Neutrophil (primary cell): Measurements from ENCODE around the gene TNFRSF11A.

Experiments
- H3K27ac ChIP-seq: fragments of 200-600 bp; sonication (generic); 2 replicates; pipeline ENCODE4 v1.5.1; 2016; ENCODE audit warnings: mild to moderate bottlenecking, moderate library complexity
- H3K27me3 ChIP-seq: fragments of 200-600 bp; sonication (generic); 2 replicates; pipeline ENCODE4 v1.6.0; 2016; ENCODE audit warnings: mild to moderate bottlenecking
- H3K36me3 ChIP-seq: fragments of 200-600 bp; sonication (generic); 2 replicates; pipeline ENCODE4 v1.5.1; 2017
- H3K4me1 ChIP-seq, 2 experiments: fragments of 200-600 bp in 1 of 2; sonication (generic) in 1 of 2; 1 replicate in 1 of 2; 2 replicates in 1 of 2; pipeline versions ENCODE4 v1.5.1 to v1.6.1; 2013 to 2016; ENCODE audit warnings: low read depth in 1 of 2, low read length in 1 of 2, mild to moderate bottlenecking in 1 of 2, moderate library complexity in 1 of 2; ENCODE audit not compliant: control insufficient read depth in 1 of 2, insufficient read depth in 1 of 2
- H3K4me3 ChIP-seq, 2 experiments: fragments of 200-600 bp in 1 of 2; sonication (generic) in 1 of 2; 1 replicate in 1 of 2; 2 replicates in 1 of 2; pipeline ENCODE4 v1.5.1; 2013 to 2016; ENCODE audit warnings: low read depth in 1 of 2, low read length in 1 of 2, mild to moderate bottlenecking in 1 of 2, moderate library complexity in 1 of 2
- H3K9me3 ChIP-seq: fragments of 200-600 bp; sonication (generic); 2 replicates; pipeline ENCODE4 v1.5.1; 2016
- TF ChIP-seq, protein P1 (sequence below): fragments of 200-600 bp; sonication (generic); IDR thresholded peaks from 2 replicates; pipeline ENCODE4 v1.5.1; 2016; ENCODE audit warnings: antibody characterized with exemption

Gene TNFRSF11A

DNA sequence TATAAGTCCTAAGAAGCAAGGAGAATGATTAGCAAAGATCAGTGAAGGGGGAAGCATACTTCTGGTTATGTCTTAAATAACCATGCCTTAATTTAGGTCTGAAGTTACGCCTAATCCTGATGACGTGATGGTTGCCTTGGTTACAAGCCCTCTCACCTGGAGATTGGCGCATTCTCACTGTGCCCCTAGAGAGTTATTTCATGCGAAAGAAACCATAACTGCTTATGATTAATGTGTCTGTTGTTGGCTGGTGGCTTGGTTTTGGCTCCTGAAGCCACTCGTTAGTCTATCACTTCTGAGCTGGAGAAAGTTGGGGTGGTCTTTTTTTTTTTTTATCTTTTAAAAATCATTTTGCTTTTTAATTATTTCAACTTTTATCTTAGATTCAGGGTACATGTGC lies 47.0 kb downstream of the TNFRSF11A start:
- TF ChIP-seq, protein P1, sequence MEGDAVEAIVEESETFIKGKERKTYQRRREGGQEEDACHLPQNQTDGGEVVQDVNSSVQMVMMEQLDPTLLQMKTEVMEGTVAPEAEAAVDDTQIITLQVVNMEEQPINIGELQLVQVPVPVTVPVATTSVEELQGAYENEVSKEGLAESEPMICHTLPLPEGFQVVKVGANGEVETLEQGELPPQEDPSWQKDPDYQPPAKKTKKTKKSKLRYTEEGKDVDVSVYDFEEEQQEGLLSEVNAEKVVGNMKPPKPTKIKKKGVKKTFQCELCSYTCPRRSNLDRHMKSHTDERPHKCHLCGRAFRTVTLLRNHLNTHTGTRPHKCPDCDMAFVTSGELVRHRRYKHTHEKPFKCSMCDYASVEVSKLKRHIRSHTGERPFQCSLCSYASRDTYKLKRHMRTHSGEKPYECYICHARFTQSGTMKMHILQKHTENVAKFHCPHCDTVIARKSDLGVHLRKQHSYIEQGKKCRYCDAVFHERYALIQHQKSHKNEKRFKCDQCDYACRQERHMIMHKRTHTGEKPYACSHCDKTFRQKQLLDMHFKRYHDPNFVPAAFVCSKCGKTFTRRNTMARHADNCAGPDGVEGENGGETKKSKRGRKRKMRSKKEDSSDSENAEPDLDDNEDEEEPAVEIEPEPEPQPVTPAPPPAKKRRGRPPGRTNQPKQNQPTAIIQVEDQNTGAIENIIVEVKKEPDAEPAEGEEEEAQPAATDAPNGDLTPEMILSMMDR: no peak
- H3K9me3 ChIP-seq: no peaks in the 10 kb centered on the region

DNA sequence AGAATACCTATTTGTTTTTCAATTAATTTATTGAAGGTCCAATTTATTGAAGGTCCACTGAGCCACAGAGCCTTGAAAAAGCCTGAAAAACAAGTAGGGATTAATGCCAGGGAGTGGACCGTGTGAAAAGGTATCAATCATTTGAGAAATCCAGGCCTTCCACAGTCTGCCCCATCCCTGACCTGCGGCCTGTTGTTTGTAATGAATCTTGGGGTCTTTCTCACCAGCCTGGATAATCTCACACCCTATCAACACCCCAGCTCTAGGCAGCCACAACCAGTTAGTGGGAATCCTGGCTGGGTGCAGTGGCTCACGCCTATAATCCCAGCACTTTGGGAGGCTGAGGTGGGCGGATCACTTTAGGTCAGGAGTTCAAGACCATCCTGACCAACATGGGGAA lies 47.8 kb downstream of the TNFRSF11A start:
- TF ChIP-seq, protein P1: no peak

More for the DNA sequence above, 47.0 kb downstream of the TNFRSF11A start:
- Histone ChIP-seq H3K36me3 (no peaks in the 10 kb centered on the region), H3K27ac (no peak overlapping the region), H3K4me1 (no peaks in the 10 kb centered on the region), H3K4me3 (no peak overlapping the region), H3K27me3 (no peaks in the 10 kb centered on the region)

DNA sequence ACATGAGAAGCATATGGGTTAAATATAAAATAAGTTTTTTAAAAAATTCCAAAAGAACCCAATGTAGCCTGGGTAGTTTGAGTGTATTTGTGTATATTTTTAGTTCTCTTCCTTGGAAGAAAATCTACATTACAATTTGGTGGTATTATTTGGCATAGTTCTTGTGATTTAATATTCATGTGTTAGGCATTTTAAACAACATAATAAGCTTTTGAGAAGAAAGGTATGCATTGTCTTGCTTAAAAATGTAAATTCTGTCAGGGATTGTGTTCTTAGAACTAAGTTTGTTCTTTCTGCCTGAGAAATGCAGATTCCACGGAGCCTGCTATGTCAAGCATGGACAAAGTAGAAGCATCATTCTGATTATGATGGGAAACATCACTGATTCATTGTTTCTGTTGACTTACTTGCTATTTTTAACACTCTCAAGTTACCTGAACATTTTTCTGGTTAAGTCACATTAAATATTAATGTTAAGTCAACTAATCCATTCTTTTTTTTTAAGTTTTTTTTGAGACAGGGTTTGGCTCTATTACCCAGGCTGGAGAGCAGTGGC lies 49.4 kb downstream of the TNFRSF11A start:
- TF ChIP-seq, protein P1: no peak
- Histone ChIP-seq H3K4me1 (no peaks in the 10 kb centered on the region), H3K9me3 (no peaks in the 10 kb centered on the region), H3K27ac (no peak overlapping the region), H3K27me3 (no peaks in the 10 kb centered on the region), H3K4me3 (no peak overlapping the region), H3K36me3 (no peaks in the 10 kb centered on the region)

More for the DNA sequence above, 47.8 kb downstream of the TNFRSF11A start:
- Histone ChIP-seq H3K36me3 (no peaks in the 10 kb centered on the region), H3K4me1 (no peaks in the 10 kb centered on the region), H3K27me3 (no peaks in the 10 kb centered on the region), H3K27ac (no peak overlapping the region), H3K9me3 (no peaks in the 10 kb centered on the region), H3K4me3 (no peak overlapping the region)

DNA sequence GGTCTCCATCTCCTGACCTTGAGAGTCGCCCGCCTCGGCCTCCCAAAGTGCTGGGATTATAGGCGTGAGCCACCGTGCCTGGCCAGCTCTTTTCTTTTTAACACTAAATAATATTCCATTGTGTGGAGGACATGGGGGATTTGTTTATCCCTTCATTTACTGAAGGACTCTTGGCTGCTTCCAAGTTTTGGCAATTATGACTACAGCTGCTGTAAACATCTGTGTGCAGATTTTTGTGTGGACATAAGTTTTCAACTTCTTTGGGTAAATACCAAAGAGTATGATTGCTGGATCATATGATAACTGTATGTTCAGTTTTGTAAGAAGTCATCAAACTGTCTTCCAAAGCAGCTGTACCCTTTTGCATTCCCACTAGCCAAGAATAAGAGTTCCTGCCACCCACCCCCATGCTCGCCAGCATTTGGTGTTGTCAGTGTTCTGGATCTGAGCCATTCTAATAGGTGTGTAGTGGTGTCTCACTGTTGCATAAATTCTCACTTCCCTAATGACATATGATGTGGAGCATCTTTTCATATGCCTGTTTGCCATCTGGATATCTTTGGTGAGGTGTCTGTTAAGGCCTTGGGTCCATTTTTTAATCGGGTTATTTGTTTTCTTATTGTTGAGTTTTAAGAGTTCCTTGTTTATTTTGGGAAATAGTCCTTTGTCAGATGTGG lies 52.2 kb downstream of the TNFRSF11A start:
- H3K27me3 ChIP-seq: no peaks in the 10 kb centered on the region
- H3K36me3 ChIP-seq: no peaks in the 10 kb centered on the region
- TF ChIP-seq, protein P1: no peak
- H3K4me3 ChIP-seq: no peak overlapping the region
- no peaks in the 10 kb centered on the region for H3K4me1 ChIP-seq
- no peak overlapping the region for H3K27ac ChIP-seq
- no peaks in the 10 kb centered on the region for H3K9me3 ChIP-seq

DNA sequence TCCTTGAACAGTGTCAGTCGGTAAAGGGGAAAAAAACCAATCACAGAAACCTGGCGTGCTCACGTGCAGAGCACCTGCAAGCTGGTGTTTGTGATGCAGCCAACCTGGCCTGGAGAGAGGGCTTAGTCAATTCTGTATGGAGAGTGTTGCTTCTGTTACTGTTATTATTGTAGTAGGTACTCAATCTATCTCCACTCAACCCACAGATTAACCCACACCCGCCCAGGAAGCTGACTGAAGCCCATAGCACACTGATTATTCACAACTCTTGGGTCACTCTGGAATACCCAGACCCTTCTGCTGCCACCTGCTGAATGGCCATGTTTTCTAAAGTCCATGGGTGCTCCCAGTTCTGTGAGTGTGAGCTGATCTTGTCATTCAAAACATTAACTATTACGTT lies 53.9 kb downstream of the TNFRSF11A start:
- Histone ChIP-seq H3K27ac (no peak overlapping the region), H3K4me1 (no peaks in the 10 kb centered on the region), H3K4me3 (no peak overlapping the region), H3K36me3 (no peaks in the 10 kb centered on the region), H3K27me3 (no peaks in the 10 kb centered on the region), H3K9me3 (no peaks in the 10 kb centered on the region)
- TF ChIP-seq, protein P1: no peak
